ENCODE measurements around the gene KLHDC8B.

KLHDC8B gene

DNA sequence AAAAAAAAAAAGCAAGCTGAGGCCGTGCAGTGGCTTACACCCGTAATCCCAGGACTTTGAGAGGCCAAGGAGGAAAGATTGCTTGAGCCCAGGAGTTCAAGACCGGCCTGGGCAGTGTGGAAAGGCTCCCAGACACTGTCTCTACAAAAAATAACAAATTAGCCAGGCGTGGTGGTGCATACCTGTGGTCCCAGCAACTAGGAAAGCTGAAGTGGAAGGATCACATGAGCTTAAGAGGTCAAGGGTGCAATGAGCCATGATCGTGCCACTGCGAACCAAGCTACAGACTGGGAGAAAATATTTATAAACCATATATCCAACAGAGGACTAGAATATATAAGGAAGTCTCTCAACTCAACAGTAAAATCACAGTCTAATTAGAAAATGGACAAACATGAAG lies 10.0 kb downstream of the KLHDC8B start:
- Histone ChIP-seq H3K4me3 (replicated peaks; ENCODE audit: insufficient read depth, low read length) (no peak overlapping the region), H3K27me3 (ENCODE audit: insufficient read depth, poor library complexity, severe bottlenecking) (no peaks in the 10 kb centered on the region), H3K27ac (replicated peaks) (no peak overlapping the region)
- TF ChIP-seq, protein P1, sequence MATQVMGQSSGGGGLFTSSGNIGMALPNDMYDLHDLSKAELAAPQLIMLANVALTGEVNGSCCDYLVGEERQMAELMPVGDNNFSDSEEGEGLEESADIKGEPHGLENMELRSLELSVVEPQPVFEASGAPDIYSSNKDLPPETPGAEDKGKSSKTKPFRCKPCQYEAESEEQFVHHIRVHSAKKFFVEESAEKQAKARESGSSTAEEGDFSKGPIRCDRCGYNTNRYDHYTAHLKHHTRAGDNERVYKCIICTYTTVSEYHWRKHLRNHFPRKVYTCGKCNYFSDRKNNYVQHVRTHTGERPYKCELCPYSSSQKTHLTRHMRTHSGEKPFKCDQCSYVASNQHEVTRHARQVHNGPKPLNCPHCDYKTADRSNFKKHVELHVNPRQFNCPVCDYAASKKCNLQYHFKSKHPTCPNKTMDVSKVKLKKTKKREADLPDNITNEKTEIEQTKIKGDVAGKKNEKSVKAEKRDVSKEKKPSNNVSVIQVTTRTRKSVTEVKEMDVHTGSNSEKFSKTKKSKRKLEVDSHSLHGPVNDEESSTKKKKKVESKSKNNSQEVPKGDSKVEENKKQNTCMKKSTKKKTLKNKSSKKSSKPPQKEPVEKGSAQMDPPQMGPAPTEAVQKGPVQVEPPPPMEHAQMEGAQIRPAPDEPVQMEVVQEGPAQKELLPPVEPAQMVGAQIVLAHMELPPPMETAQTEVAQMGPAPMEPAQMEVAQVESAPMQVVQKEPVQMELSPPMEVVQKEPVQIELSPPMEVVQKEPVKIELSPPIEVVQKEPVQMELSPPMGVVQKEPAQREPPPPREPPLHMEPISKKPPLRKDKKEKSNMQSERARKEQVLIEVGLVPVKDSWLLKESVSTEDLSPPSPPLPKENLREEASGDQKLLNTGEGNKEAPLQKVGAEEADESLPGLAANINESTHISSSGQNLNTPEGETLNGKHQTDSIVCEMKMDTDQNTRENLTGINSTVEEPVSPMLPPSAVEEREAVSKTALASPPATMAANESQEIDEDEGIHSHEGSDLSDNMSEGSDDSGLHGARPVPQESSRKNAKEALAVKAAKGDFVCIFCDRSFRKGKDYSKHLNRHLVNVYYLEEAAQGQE (IDR thresholded peaks at IDR 0.05; ENCODE audit: insufficient replicate concordance, low read depth): no peak
- TF ChIP-seq, protein P2, sequence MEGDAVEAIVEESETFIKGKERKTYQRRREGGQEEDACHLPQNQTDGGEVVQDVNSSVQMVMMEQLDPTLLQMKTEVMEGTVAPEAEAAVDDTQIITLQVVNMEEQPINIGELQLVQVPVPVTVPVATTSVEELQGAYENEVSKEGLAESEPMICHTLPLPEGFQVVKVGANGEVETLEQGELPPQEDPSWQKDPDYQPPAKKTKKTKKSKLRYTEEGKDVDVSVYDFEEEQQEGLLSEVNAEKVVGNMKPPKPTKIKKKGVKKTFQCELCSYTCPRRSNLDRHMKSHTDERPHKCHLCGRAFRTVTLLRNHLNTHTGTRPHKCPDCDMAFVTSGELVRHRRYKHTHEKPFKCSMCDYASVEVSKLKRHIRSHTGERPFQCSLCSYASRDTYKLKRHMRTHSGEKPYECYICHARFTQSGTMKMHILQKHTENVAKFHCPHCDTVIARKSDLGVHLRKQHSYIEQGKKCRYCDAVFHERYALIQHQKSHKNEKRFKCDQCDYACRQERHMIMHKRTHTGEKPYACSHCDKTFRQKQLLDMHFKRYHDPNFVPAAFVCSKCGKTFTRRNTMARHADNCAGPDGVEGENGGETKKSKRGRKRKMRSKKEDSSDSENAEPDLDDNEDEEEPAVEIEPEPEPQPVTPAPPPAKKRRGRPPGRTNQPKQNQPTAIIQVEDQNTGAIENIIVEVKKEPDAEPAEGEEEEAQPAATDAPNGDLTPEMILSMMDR (IDR thresholded peaks at IDR 0.05; ENCODE audit: insufficient read depth, low read length): no peak
- TF ChIP-seq SPI1 (IDR thresholded peaks at IDR 0.05; ENCODE audit: borderline replicate concordance, low read depth) (no peak), POLR2AphosphoS5 (IDR thresholded peaks at IDR 0.05; ENCODE audit: low read depth) (no peak), GABPA (IDR thresholded peaks at IDR 0.05; ENCODE audit: low read depth) (no peak)
- DNase-seq (ENCODE audit: low read depth in 1 of 2, low spot score in 1 of 2): no peak

DNA sequence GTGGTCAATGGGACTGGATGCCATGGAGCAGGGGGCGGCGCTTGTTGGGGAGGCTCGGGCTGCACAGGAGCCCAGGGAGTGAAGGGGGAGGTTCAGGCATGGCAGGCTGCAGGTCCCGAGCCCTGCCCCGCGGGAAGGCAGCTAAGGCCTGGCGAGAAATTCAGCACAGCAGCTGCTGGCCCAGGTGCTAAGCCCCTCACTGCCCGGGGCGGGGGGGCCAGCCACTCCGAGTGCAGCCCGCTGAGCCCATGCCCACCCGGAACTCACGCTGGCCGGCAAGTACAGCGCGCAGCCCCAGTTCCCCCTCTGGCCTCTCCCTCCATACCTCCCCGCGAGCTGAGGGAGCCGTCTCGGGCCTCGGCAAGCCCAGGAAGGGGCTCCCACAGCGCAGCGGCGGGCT lies 11.3 kb downstream of the KLHDC8B start:
- no peak for DNase-seq (ENCODE audit: low read depth in 1 of 2, low spot score in 1 of 2)
- Histone ChIP-seq H3K27ac (replicated peaks) (no peak overlapping the region), H3K4me3 (replicated peaks; ENCODE audit: insufficient read depth, low read length) (no peak overlapping the region), H3K27me3 (ENCODE audit: insufficient read depth, poor library complexity, severe bottlenecking) (no peaks in the 10 kb centered on the region)
- TF ChIP-seq GABPA (IDR thresholded peaks at IDR 0.05; ENCODE audit: low read depth) (no peak), POLR2AphosphoS5 (IDR thresholded peaks at IDR 0.05; ENCODE audit: low read depth) (no peak), SPI1 (IDR thresholded peaks at IDR 0.05; ENCODE audit: borderline replicate concordance, low read depth) (no peak)
- TF ChIP-seq, protein P1 (IDR thresholded peaks at IDR 0.05; ENCODE audit: insufficient replicate concordance, low read depth): no peak
- TF ChIP-seq, protein P2 (IDR thresholded peaks at IDR 0.05; ENCODE audit: insufficient read depth, low read length): no peak

DNA sequence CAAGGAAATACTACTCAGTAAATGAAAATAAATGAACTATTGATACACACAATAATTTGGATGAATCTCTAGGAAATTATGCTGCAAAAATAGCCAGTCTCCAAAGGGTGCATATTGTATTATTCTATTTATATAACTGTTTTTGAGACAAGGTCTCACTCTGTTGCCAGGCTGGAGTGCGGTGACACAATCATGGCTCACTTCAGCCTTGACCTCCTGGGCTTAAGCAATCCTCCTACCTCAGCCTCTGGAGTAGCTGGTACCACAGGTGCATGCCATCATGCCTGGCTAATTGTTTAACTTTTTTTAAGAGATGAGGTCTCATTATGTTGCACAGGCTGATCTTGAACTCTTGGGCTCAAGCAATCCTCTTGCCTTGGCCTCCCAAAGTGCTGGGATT lies 12.5 kb downstream of the KLHDC8B start:
- no peak overlapping the region for H3K4me3 ChIP-seq (replicated peaks; ENCODE audit: insufficient read depth, low read length)
- TF ChIP-seq, protein P2 (IDR thresholded peaks at IDR 0.05; ENCODE audit: insufficient read depth, low read length): no peak
- TF ChIP-seq SPI1 (IDR thresholded peaks at IDR 0.05; ENCODE audit: borderline replicate concordance, low read depth): no peak
- DNase-seq (ENCODE audit: low read depth in 1 of 2, low spot score in 1 of 2): no peak
- H3K27me3 ChIP-seq (ENCODE audit: insufficient read depth, poor library complexity, severe bottlenecking): no peaks in the 10 kb centered on the region
- H3K27ac ChIP-seq (replicated peaks): no peak overlapping the region

DNA sequence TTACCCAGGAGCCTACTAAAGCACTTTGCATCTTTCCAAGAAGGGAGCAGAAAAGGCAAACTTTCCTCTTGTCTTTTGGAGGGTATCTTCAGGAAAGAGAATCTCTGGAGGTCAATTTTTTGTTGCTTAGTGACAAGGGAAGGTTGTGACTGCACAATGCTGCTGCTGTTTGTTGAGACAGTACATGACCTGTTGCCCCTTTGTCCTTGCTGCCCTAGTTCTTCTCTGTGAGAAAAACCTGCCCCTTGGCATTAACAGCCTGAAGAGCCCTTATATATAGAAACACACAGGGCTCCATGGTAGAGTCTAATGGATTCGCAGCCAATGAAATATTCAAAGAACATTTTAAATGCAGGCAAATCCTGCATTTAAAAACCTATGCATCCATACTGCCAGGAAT lies 20.3 kb downstream of the KLHDC8B start:
- no peak for DNase-seq (ENCODE audit: low read depth in 1 of 2, low spot score in 1 of 2)
- no peak overlapping the region for H3K27ac ChIP-seq (replicated peaks)
- no peak overlapping the region for H3K4me3 ChIP-seq (replicated peaks; ENCODE audit: insufficient read depth, low read length)
- H3K27me3 ChIP-seq (ENCODE audit: insufficient read depth, poor library complexity, severe bottlenecking): no peaks in the 10 kb centered on the region
- TF ChIP-seq GABPA (IDR thresholded peaks at IDR 0.05; ENCODE audit: low read depth): no peak
- no peak for TF ChIP-seq POLR2AphosphoS5 (IDR thresholded peaks at IDR 0.05; ENCODE audit: low read depth)
- TF ChIP-seq, protein P1 (IDR thresholded peaks at IDR 0.05; ENCODE audit: insufficient replicate concordance, low read depth): no peak
- TF ChIP-seq, protein P2 (IDR thresholded peaks at IDR 0.05; ENCODE audit: insufficient read depth, low read length): no peak
- no peak for TF ChIP-seq SPI1 (IDR thresholded peaks at IDR 0.05; ENCODE audit: borderline replicate concordance, low read depth)
